Testis (tissue), 3 donors: Measurements from ENCODE around the gene NEUROG1. TPM values are rescaled to one million over a fixed set of nuclear protein-coding genes. Genes with fewer than 3 reads are reported as not detected.

Source experiments
- DNase-seq: peaks from one replicate; pipeline ENCODE4 v3.0.0-alpha.2; 2019
- H3K27ac ChIP-seq, 2 donors: fragments of 200-600 bp; sonication (generic); one replicate each; pipeline ENCODE4 v1.5.1; 2019
- H3K27me3 ChIP-seq: fragments of 200-600 bp; sonication (generic); one replicate; pipeline ENCODE4 v1.5.1; 2019
- H3K36me3 ChIP-seq: fragments of 200-600 bp; sonication (generic); one replicate; pipeline ENCODE4 v1.5.1; 2017; ENCODE audit warnings: low read depth; ENCODE audit errors: missing control alignments
- H3K4me1 ChIP-seq: fragments of 200-600 bp; sonication (generic); one replicate; pipeline ENCODE4 v1.5.1; 2019
- H3K4me3 ChIP-seq, 2 donors: fragments of 200-600 bp; sonication (generic); one replicate each; pipeline ENCODE4 v1.5.1; 2017 to 2019
- H3K9me3 ChIP-seq: fragments of 200-600 bp; sonication (generic); one replicate; pipeline ENCODE4 v1.5.1; 2017
- CTCF ChIP-seq, 3 experiments: fragments of 450-650 bp in 2 of 3; fragments of 200-600 bp in 1 of 3; sonication (generic) in 1 of 3; IDR thresholded peaks; one replicate each; pipeline ENCODE4 v1.5.1; 2016 to 2019; ENCODE audit warnings: antibody characterized with exemption in 3 of 3, mild to moderate bottlenecking in 2 of 3, moderate library complexity in 1 of 3
- POLR2A ChIP-seq: fragments of 450-650 bp; IDR thresholded peaks from one replicate; pipeline ENCODE4 v1.6.1; 2017; ENCODE audit warnings: antibody characterized with exemption, mild to moderate bottlenecking, moderate library complexity
- WGBS, 2 donors: methylation state at CpG; one replicate each; pipeline ENCODE4 v1.1.5; 2018; 5-methylcytosine and 5-hydroxymethylcytosine counted together
- intact Hi-C: fragments of 100-400 bp; cut with DNase I; formaldehyde crosslinking; loops from one replicate; pipeline ENCODE4 v1.15.1; 2023; ENCODE audit warnings: low total_unique reads
- polyA plus RNA-seq: library from polyadenylated mRNA; stranded (reverse); fragments of 350-450 nt; fragmentation: Illumina TruSeq; extraction: RNeasy Lipid Tissue Mini Kit (QIAGEN cat#74804); gene quantifications from one replicate; pipeline ENCODE4 v1.2.3, GENCODE V29; 2014; ENCODE audit warnings: low read depth, low replicate concordance; ENCODE audit not compliant: insufficient read depth
- total RNA-seq, 2 donors: library from RNA; depleted of rRNA; stranded (reverse); fragments of >200 nt; gene quantifications; one replicate each; pipeline ENCODE4 v1.2.3, GENCODE V29; 2016

NEUROG1 gene
- total and polyA plus RNA-seq, 3 donors from 2014 or later, result not detected

GRCh38 chr5:135571902-135572301 lies 36.1 kb upstream of the NEUROG1 start:
- Histone ChIP-seq H3K4me3 (no peak overlapping the region), H3K36me3 (no peaks in the 10 kb centered on the region), H3K27me3 (no peaks in the 10 kb centered on the region), H3K4me1 (no peaks in the 10 kb centered on the region), H3K27ac (no peak overlapping the region), H3K9me3 (no peaks in the 10 kb centered on the region)
- TF ChIP-seq POLR2A (no peak), CTCF (IDR thresholded peaks at IDR 0.05) (no peak)
- WGBS, 2 donors, result 81 to 86% methylated on average over 9 of the region's 9 CpGs
- DNase-seq, result no peak
- intact Hi-C loops, result no loop called here

GRCh38 chr5:135571066-135571609 lies 35.4 kb upstream of the NEUROG1 start:
- no peak for DNase-seq
- Histone ChIP-seq H3K9me3 (no peaks in the 10 kb centered on the region), H3K4me3 (no peak overlapping the region), H3K4me1 (no peaks in the 10 kb centered on the region), H3K36me3 (no peaks in the 10 kb centered on the region), H3K27ac (no peak overlapping the region), H3K27me3 (no peaks in the 10 kb centered on the region)
- intact Hi-C loops, result no loop called here
- 80 to 89% methylated on average over 10 of the region's 10 CpGs for WGBS, 2 donors
- TF ChIP-seq POLR2A (no peak), CTCF (IDR thresholded peaks at IDR 0.05) (no peak)

- 43 to 46% methylated on average over 3 of the region's 3 CpGs for WGBS, 2 donors
- no peaks in the 10 kb centered on the region for H3K9me3 ChIP-seq
- H3K4me3 ChIP-seq, result no peak overlapping the region
- H3K36me3 ChIP-seq, result no peaks in the 10 kb centered on the region
- TF ChIP-seq CTCF (IDR thresholded peaks at IDR 0.05), result no peak
- no peak for TF ChIP-seq POLR2A
- no peaks in the 10 kb centered on the region for H3K27me3 ChIP-seq
- H3K4me1 ChIP-seq, result no peaks in the 10 kb centered on the region
- DNase-seq, result no peak
- intact Hi-C loops, result no loop called here
- no peak overlapping the region for H3K27ac ChIP-seq
Observed at GRCh38 chr5:135570453-135570764, 34.6 kb upstream of the NEUROG1 start.

GRCh38 chr5:135569755-135570452 lies 34.1 kb upstream of the NEUROG1 start:
- H3K9me3 ChIP-seq, result no peaks in the 10 kb centered on the region
- TF ChIP-seq POLR2A, result no peak
- TF ChIP-seq CTCF (IDR thresholded peaks at IDR 0.05), result peak in 1 of 3 experiments; percentile 16
- no peak overlapping the region for H3K4me3 ChIP-seq
- intact Hi-C loops, result no loop called here
- H3K27ac ChIP-seq, result no peak overlapping the region
- no peaks in the 10 kb centered on the region for H3K27me3 ChIP-seq
- 72 to 81% methylated on average over 4 to 10 of the region's 10 CpGs for WGBS, 2 donors
- peak; percentile 50 for DNase-seq
- no peaks in the 10 kb centered on the region for H3K4me1 ChIP-seq
- H3K36me3 ChIP-seq, result no peaks in the 10 kb centered on the region

- Histone ChIP-seq H3K4me3 (no peak overlapping the region), H3K4me1 (no peaks in the 10 kb centered on the region), H3K9me3 (no peaks in the 10 kb centered on the region), H3K36me3 (no peaks in the 10 kb centered on the region), H3K27ac (no peak overlapping the region), H3K27me3 (no peaks in the 10 kb centered on the region)
- intact Hi-C loops, result no loop called here
- no peak for DNase-seq
- no peak for TF ChIP-seq POLR2A
- TF ChIP-seq CTCF (IDR thresholded peaks at IDR 0.05), result no peak
- 80 to 92% methylated on average over 5 of the region's 5 CpGs for WGBS, 2 donors
Observed at GRCh38 chr5:135568923-135569360, 33.2 kb upstream of the NEUROG1 start.
